GM21619 (cell line): ENCODE data around the gene DIPK2A.

Source experiments
- ATAC-seq: cut with Tn5 transposase; IDR thresholded peaks from one replicate; pipeline ENCODE4 v1.9.1; 2021; ENCODE audit not compliant: unreplicated experiment

DIPK2A gene

DNA sequence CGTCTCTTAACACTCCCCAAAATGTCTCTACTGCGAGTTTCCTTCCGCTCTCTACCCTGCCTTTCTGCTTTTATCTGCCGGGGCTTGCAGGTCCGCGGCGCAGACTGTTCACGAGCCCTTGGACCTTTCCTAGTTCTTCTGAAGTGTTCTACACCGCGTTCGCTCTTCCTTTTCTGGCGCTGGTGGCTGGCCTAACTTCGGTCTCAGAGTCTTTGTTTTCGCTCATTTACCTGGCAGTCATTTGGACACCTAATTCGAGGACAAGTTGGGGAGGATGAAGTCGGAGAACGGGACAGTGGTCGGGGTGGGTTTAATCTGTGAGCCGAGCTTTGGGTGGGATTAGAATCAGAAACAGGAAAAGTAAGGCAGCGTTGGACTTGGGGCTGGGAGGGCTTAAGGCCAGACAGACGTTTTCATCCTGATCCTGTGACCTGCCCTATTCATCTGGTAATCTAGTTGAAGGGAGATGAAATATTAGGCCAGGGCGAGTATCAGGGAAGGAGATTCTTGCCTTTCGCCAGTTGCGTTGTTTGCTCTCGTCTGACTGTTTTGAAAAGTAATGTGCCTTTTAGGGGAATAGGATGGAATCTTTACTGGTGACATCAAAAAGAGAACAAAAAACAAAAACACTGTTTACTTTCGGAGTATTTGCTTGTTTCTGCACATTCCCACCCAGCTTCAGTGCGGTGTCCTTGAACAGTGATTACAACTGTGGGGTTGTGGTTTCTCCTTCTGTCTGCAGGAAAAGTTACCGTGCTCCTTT is 1.8 kb downstream of the DIPK2A start:
- peak; percentile 23 for ATAC-seq

DNA sequence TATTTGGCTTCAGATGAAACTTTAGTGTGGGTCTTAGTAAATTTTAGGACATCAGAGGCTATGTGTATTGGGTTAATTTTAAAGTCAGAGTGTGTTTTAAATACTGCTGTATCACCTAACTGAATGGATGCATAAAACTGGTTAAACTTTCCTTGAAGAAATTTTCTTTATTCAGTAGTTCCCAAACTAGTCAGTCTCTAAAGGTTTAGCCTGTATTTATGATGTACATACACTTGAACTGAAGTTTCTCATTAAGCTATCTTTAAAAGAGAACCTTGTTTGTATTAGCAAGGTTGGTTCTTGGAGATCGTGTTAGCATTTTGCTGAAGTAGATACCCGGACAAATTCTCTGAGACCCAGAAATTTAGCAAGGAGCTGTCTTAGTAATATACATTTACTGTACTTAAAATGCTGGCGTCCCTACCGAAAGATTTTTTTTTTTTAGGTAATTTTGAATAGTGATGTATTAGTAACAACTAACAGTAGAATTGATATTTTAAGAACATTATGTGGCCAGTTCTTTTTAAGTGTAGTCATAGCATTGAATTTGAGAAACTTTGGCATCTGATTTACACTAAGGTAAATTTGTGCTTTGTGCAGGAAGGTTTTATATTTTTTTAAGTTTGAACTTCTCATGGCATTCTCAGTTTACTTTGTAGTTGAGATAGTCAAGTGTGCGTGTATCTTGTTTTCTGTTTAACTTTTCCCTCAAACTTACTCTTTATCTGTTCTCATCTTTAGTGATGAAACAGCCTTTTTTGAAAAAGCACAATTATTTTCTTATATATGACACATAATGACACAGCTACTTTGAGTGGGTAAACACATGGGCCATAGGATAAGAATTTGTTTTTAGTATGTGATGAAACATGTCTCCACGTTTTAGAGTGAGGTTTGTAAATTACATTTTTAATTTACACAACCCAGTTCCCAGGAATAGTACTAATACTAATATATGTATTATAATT is 2.9 kb downstream of the DIPK2A start:
- no peak for ATAC-seq

DNA sequence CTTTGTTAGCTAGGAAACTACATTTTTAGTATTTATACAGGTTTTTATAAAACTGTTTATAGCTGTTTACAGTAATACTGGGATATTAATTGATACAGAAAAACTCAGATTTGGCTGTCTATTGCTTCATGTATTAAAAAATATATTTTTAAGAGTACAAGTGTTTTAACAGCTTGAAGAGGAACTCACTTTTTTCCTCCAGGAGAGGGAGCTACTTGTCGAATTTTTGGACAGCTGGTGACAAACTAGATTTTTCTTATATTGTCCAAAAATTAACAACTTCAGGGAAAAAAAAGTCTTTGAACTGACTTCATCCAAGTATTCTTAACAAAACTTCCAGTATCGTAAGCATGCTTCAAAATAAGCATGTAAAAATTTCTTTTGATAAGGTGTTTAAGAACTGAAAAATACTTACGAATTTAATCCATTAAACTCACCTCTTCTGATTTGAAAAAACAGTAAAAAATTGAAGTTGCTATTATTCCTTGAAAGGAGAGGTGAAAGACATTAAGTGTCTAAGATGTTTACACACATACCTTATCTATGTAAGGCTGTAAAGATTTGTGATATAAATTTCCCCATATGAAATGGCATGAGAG is 4.0 kb downstream of the DIPK2A start:
- no peak for ATAC-seq

DNA sequence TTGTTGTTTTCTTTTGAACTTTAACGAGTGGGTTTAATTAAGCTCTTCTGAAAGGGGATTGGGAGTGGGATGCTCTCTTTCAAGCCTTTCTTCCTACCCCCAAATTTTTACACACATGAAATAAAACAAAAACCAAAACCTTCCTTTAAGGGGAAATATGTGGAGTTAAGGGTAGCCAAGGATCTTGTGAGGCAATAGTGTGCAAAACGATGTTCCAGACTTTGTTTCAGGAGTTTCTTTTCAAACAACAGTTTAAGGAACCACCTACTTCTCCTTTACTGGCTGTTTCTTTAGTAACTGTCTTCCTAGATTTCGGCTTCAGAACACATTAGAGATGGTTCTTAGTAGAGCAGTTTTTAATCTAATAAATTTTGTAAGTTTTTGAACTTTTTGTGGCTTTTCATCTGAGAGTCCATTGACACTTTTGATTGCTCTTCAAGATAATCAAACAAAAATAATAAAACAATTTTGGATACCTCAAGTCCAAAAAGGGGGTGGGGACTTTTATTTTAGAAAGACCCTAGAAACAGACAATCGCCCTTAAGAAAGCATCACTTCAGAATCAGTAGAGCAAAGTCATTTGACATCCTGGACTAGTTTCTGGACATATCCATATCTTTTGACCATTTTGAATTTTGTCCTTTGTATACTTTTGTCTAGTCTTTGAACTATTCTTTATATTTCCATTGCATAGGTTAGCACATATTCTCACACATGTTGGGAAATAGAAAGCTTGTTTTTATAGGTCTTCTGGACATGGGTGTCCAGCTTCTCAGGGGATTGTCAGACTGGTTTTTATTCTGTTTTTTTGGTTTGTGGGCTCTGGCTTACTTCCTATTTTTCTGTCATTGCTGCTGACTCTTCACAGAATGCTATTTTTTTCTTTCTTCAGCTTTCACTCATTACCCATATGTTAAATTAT is 6.0 kb downstream of the DIPK2A start:
- peak; percentile 40 for ATAC-seq

DNA sequence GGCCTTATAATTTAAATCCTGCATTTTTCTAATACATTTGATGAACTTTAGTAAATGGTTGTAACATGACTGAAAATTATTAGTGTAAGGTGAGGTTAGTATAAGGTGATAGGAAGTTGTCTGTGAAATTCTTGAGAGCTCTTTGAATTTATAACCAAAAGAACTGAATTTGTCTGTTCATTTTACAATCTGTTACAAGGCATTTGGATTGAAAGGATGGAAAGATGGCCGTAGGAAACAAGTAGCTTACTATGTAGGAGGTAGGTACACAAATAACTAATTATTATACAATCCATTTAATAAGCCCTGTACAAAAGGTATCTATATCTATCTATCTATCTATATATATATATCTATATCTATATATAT is 6.6 kb downstream of the DIPK2A start:
- ATAC-seq: no peak

DNA sequence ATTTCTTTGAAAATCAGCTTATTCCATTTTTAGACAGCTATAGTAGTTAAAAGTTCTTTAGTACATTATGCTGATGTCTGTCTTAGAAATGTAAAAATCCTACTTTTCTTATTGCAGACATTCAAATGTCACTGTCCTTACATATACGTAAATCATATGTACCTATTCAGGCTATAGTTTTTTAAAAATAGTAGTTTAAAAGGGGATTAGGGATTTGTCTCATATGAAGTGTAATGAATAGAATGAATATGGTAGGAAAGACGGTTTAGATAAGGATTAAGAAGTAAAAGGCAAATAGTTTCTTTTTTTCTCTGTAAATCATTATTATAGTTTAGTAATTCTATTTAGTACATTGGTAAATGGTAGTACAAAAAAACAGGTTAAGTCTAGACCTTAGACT is 7.4 kb downstream of the DIPK2A start:
- ATAC-seq: no peak

DNA sequence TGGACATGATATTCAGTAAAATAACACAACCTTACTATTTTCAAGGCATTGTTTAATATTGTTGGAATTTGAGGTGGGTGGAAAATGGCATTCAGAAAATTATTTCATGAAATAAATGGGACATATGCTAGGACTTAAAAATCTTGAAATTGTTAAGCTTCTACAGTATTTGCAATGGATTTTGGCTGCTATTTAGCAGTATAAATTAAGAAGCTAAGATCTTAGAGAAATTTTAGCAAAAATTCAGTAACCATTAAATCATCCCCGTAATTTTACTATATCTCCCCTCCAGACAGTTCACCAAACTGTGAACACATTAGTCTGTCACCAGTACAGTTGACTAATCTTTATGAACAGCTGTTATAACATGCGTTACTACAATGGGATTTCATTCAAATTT is 8.2 kb downstream of the DIPK2A start:
- no peak for ATAC-seq

DNA sequence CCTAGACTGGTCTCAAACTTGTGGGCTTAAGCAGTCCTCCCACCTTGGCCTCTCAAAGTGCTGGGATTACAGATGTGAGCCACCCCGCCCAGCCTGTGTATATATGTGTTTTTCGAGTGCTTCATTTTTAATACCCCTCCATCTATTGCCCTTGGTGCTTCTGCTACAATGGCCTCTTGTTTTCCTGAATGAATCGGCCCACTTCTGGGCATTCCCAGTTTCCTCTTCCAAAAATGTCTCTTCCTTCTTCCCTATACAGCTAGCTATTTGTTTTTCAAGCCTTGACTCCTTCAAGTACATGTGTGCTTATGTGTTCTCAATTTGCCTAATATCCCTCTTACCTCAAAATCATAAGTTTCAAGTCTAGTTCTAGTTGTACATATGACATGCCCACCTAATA is 16.7 kb downstream of the DIPK2A start:
- no peak for ATAC-seq

DNA sequence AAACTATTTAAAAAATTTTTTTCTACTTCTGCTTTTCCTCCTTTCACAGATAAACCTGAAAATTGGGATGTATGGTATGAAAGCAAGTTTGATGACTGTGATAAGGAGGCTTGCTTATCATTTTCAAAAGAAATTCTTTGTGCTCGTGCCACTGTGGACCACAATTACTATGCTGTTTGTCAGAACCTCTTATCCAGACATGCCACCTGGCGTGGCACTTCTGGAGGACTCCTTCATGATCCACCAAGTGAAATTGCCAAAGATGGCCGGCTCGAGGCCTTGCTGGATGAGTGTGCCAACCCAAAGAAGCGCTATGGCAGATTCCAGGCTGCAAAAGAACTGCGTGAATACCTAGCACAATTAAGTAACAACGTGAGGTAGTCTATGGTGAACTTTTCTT is 17.8 kb downstream of the DIPK2A start:
- no peak for ATAC-seq

DNA sequence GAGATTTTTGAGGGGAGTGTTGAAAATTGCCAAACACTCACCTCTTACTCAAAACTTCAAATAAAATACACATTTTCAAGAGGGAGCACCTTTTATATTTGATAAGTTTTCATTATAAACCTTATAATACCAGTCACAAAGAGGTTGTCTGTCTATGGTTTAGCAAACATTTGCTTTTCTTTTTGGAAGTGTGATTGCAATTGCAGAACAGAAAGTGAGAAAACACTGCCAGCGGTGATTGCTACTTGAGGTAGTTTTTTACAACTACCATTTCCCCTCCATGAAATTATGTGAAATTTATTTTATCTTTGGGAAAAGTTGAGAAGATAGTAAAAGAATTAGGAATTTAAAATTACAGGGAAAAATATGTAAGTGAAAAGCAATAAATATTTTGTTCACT is 20.1 kb downstream of the DIPK2A start:
- ATAC-seq: no peak

DNA sequence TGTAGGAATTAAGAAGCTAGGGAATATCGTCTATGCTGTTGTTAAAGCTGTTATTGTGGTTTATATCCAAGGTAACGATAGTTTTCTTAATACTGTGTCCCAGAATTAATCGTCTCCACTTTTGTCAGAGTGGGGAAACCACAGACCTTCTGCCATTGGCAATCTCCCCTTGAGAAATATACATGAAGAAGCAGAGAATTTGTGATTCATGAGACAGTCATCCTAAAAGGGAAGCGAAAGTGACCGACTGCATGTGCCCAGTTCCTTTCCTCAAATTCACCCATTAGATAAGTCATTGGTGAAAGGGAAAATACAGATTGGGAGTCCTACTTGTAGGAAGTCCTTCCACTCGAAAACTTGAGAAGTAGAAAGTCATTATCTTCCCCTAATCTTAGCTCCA is 26.6 kb downstream of the DIPK2A start:
- ATAC-seq: peak; percentile 40

DNA sequence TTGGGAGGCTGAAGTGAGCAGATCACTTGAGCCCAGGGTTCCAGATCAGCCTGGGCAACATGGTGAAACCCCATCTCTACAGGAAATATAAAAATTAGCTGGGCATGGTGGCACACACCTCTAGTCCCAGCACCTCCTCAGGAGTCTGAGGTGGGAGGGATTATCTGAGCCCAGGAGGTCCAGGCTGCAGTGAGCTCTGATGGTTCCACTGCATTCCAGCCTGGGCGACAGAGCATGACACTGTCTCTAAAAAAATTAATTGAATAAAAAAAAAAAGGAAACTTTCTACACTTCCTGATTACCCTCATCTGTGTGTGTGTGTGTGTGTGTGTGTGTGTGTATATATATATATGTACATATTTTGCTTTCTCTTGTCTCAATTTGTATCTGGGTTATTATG is 31.4 kb downstream of the DIPK2A start:
- no peak for ATAC-seq

DNA sequence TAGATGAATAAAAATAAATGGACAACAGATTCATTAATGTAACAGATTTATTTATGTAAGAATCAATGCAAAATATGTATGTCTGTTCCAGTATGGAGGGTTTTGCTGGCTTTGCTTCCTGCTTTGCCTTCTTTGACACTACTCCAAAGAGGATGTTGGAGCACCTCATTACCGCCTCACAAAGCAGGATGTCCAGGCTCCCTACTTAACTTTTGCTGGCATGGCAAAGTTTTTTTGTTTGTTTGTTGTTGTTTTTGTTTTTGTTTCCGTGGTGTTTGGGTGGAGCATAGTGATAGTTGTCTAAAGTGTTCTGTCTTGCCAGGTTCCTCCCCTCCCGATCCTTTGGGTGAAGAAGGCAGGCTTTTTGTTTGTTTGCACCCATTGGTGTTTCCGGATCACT is 38.7 kb downstream of the DIPK2A start:
- no peak for ATAC-seq

DNA sequence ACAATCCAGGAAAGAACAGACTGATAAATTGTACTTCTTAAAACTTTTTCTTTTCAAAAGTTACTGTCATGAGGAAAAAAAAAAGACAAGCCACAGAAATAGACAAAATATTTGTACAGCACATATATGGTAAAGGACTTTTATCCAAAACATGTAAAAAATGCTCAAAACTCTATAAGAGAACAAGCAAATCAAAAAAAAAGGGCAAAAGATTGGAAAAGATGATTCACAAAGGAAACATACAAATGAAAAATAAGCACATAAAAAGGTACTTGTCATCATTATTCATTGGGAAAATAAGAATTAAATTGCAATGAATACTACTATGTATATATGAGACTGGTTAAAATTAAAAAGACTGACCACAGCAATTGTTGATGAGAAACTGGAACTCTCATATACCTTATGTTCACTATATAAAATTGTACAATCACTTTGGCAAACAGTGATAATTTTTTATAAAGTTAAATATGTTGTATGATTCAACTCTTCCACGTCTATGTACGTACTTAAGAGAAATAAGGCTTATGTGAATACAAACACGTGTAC is 39.7 kb downstream of the DIPK2A start:
- no peak for ATAC-seq

DNA sequence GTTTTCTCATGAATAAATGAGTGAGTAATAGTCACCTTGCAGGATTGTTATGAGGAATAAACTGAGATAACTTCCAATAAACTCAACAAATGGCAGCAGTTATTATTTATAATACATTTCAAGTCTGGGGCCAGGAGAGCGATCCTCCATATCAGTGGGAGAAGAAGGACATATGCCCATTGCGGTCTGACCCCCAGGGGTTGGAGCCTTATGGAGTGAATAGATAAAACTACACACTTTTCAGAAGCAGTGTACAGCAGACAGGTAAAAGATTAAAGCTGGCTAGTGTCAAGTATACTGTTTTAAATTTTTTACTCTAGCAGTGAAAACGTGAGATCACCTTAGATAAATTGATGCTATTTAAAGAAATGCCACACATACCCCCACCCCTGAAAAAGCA is 43.5 kb downstream of the DIPK2A start:
- ATAC-seq: no peak

DNA sequence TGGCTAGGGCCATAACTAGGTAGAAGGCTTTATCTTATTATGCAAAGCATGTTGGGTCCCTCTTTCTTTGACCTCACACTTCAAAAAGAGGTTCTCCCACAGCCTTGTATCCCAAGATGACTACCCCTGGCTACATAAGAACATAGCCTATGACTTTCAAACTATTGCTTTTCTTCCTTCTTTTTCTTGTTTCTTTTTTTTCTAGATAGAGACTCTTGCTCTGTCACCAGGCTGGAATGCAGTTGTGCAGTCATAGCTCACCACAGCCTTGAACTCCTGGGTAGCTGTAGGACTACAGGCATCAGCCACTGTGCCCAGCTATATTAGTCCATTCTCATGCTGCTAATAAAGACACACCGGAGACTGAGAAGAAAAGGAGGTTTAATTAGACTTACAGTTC is 47.2 kb downstream of the DIPK2A start:
- ATAC-seq: no peak
